ENCODE data around the gene HS2ST1. TPM values are rescaled to one million over a fixed set of nuclear protein-coding genes. Genes with fewer than 3 reads are reported as not detected.
A peak's percentile ranks its signal among the peaks of the same experiment; 100 is the strongest.
"Not testable (repeated sequence)": the region's sequence is repeated elsewhere in the genome, so short reads cannot be mapped to it uniquely, and the experiment has no call there.

The HS2ST1 gene
- 18.3 and 18.7 TPM in 2 replicates for total RNA-seq (2014; rRNA removed; shearing (Covaris generic))

- Histone ChIP-seq H3K36me3 (peaks cover 3% of the 10 kb centered on the region; the same call in 1 of the 2 replicates), H3K4me1 (replicated peaks) (peaks cover 12% of the 10 kb centered on the region; the same call in 1 of the 2 replicates), H3K27me3 (replicated peaks) (no peaks in the 10 kb centered on the region), H3K4me3 (peak within 1 kb of the TSS; percentile 61), H3K27ac (peak within 1 kb of the TSS; percentile 92), H3K9me3 (replicated peaks) (no peaks in the 10 kb centered on the region)
- DNase-seq (ENCODE audit: low read depth in 1 of 2, low spot score in 2 of 2) = no peak
These were observed at the start of gene HS2ST1 for GRCh38 chr1:86914601-86914997. HS2ST1 (plus strand) TSS chr1:86914635.

DNA sequence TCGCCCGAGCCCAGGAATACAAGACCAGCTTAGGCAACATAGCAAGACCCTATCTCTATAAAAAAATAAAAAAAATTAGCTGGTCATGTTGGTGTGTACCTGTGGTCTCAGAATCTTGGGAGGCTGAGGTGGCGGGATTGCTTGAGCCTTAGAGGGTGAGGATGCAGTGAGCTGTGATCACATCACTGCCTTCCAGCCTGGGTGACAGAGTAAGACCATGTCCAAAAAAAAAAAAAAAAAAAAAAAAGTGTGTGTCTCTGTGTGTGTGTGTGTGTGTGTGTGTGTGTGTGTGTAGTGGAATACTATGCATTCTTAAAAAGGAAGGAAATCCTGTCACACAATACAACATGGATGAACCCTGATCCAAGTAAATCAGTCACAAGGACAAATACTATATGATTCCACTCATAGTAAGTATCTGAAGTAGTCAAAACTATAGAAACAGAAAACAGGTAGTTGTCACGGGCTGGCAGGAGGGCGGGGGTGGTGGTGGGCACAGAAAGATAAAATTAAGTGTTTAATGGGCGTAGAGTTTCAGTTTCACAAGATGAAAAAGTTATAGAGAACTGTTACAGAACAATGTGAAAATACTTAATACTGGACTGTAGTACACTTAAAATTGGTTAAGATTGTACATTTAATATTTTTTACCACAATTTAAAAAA, 48.3 kb upstream of the HS2ST1 start:
- no peak overlapping the region for H3K27ac ChIP-seq

DNA sequence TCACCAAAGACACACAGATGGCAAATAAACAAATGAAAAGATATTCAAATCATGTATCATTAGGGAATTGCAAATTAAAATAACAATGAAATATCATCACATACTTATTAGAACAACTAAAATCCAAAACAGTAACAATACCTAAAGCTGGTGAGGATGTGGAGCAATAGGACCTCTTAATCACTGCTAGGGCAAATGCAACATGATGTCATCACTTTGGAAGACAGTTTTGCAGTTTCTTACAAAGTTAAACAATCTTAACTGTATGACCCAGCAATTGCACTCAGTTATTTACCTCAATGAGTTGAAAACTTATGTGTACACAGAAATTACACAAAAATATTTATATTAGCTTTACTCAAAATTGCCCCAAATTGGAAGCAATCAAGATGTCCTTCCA, 47.8 kb upstream of the HS2ST1 start:
- Histone ChIP-seq H3K9me3 (replicated peaks) (no peaks in the 10 kb centered on the region), H3K4me3 (no peak overlapping the region), H3K27ac (no peak overlapping the region), H3K4me1 (replicated peaks) (no peaks in the 10 kb centered on the region), H3K27me3 (replicated peaks) (no peaks in the 10 kb centered on the region), H3K36me3 (no peaks in the 10 kb centered on the region)
- no peak for DNase-seq (ENCODE audit: low read depth in 1 of 2, low spot score in 2 of 2)

More for the DNA sequence above, 48.3 kb upstream of the HS2ST1 start:
- H3K27me3 ChIP-seq (replicated peaks) = no peaks in the 10 kb centered on the region
- no peak overlapping the region for H3K4me3 ChIP-seq
- H3K4me1 ChIP-seq (replicated peaks) = no peaks in the 10 kb centered on the region; the same call in 1 of the 2 replicates
- DNase-seq (ENCODE audit: low read depth in 1 of 2, low spot score in 2 of 2) = no peak
- H3K36me3 ChIP-seq = no peaks in the 10 kb centered on the region
- no peaks in the 10 kb centered on the region for H3K9me3 ChIP-seq (replicated peaks)

GRCh38 chr1:86867278-86867677, 47.2 kb upstream of the HS2ST1 start:
- not testable (repeated sequence) for H3K27ac ChIP-seq; H3K4me1 ChIP-seq (replicated peaks); H3K4me3 ChIP-seq; DNase-seq (ENCODE audit: low read depth in 1 of 2, low spot score in 2 of 2); H3K9me3 ChIP-seq (replicated peaks); H3K36me3 ChIP-seq; H3K27me3 ChIP-seq (replicated peaks)

GRCh38 chr1:86868477-86868876, 46.0 kb upstream of the HS2ST1 start:
- no peak overlapping the region for H3K4me3 ChIP-seq
- H3K4me1 ChIP-seq (replicated peaks) = no peaks in the 10 kb centered on the region
- no peaks in the 10 kb centered on the region for H3K36me3 ChIP-seq
- no peak for DNase-seq (ENCODE audit: low read depth in 1 of 2, low spot score in 2 of 2)
- H3K9me3 ChIP-seq (replicated peaks) = no peaks in the 10 kb centered on the region
- no peaks in the 10 kb centered on the region for H3K27me3 ChIP-seq (replicated peaks)
- H3K27ac ChIP-seq = no peak overlapping the region

DNA sequence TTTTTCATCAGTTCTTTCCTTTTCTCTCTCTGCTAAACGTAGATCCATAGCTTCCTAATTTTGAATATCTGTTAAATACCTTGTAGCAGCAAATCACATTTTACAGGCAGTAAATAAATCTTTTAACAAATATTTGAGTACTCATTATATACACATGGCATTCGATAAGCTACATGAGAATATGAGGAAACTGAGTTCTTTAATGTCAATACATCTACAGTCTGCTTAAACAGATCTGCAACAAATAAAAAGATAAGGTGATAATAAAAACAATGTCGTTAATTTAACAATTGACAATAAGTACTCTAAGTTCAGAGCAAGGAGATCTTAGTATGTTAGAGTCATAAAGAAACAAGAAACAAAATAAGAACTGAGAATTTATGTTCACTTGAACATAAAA, 43.4 kb upstream of the HS2ST1 start:
- Histone ChIP-seq H3K27me3 (replicated peaks) (no peaks in the 10 kb centered on the region), H3K27ac (no peak overlapping the region), H3K4me3 (no peak overlapping the region), H3K36me3 (peaks cover 4% of the 10 kb centered on the region; the same call in 1 of the 2 replicates), H3K4me1 (replicated peaks) (no peaks in the 10 kb centered on the region), H3K9me3 (replicated peaks) (no peaks in the 10 kb centered on the region)
- no peak for DNase-seq (ENCODE audit: low read depth in 1 of 2, low spot score in 2 of 2)

GRCh38 chr1:86872086-86872485, 42.3 kb upstream of the HS2ST1 start:
- H3K27me3 ChIP-seq (replicated peaks) = no peaks in the 10 kb centered on the region
- H3K36me3 ChIP-seq = peaks cover 6% of the 10 kb centered on the region
- no peaks in the 10 kb centered on the region for H3K4me1 ChIP-seq (replicated peaks)
- H3K4me3 ChIP-seq = no peak overlapping the region
- H3K9me3 ChIP-seq (replicated peaks) = no peaks in the 10 kb centered on the region
- DNase-seq (ENCODE audit: low read depth in 1 of 2, low spot score in 2 of 2) = no peak
- no peak overlapping the region for H3K27ac ChIP-seq

GRCh38 chr1:86875722-86876121, 38.7 kb upstream of the HS2ST1 start:
- H3K9me3 ChIP-seq (replicated peaks) = no peaks in the 10 kb centered on the region
- H3K27me3 ChIP-seq (replicated peaks) = no peaks in the 10 kb centered on the region
- H3K4me1 ChIP-seq (replicated peaks) = no peaks in the 10 kb centered on the region
- DNase-seq (ENCODE audit: low read depth in 1 of 2, low spot score in 2 of 2) = no peak
- H3K36me3 ChIP-seq = peaks cover 30% of the 10 kb centered on the region
- H3K27ac ChIP-seq = no peak overlapping the region
- no peak overlapping the region for H3K4me3 ChIP-seq

GRCh38 chr1:86887479-86888162, 26.8 kb upstream of the HS2ST1 start:
- Histone ChIP-seq H3K9me3 (replicated peaks) (no peaks in the 10 kb centered on the region), H3K4me3 (no peak overlapping the region), H3K36me3 (peaks cover 7% of the 10 kb centered on the region; the same call in 1 of the 2 replicates)

GRCh38 chr1:86888327-86888726, 26.1 kb upstream of the HS2ST1 start:
- no peaks in the 10 kb centered on the region for H3K9me3 ChIP-seq (replicated peaks)
- no peaks in the 10 kb centered on the region for H3K27me3 ChIP-seq (replicated peaks)
- H3K4me3 ChIP-seq = no peak overlapping the region
- no peaks in the 10 kb centered on the region for H3K4me1 ChIP-seq (replicated peaks)
- H3K36me3 ChIP-seq = peaks cover 4% of the 10 kb centered on the region; the same call in 1 of the 2 replicates
- H3K27ac ChIP-seq = no peak overlapping the region
- no peak for DNase-seq (ENCODE audit: low read depth in 1 of 2, low spot score in 2 of 2)

More at GRCh38 chr1:86887479-86888162, 26.8 kb upstream of the HS2ST1 start:
- Histone ChIP-seq H3K27ac (no peak overlapping the region), H3K4me1 (replicated peaks) (no peaks in the 10 kb centered on the region), H3K27me3 (replicated peaks) (no peaks in the 10 kb centered on the region)
- no peak for DNase-seq (ENCODE audit: low read depth in 1 of 2, low spot score in 2 of 2)

- not testable (repeated sequence) for H3K27me3 ChIP-seq (replicated peaks); DNase-seq (ENCODE audit: low read depth in 1 of 2, low spot score in 2 of 2); H3K4me1 ChIP-seq (replicated peaks); H3K9me3 ChIP-seq (replicated peaks); H3K27ac ChIP-seq; H3K4me3 ChIP-seq
- peaks cover 41% of the 10 kb centered on the region for H3K36me3 ChIP-seq
These were observed 15.0 kb upstream of the HS2ST1 start for GRCh38 chr1:86899401-86899800.

DNA sequence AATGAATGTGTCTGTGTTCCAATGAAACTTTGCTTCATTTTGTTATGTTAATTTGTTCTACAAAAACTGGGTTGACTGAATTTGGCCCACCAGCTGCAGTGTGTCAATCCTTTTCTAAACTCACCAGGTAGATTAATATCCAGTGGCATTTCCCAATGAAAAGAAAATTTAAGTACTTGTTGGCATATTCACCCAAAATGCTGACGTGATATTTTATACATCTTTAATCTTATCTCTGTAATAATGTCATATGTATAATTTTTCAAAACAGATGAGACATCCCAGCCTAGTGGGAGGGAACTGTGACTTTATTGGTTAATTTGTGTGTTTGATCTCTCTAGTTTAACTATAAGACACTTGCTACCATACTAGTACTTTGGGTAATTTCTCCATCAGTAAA, 8.6 kb upstream of the HS2ST1 start:
- no peak for DNase-seq (ENCODE audit: low read depth in 1 of 2, low spot score in 2 of 2)
- Histone ChIP-seq H3K36me3 (peaks cover 46% of the 10 kb centered on the region), H3K27ac (no peak overlapping the region), H3K4me3 (no peak overlapping the region), H3K4me1 (replicated peaks) (no peaks in the 10 kb centered on the region), H3K9me3 (replicated peaks) (no peaks in the 10 kb centered on the region), H3K27me3 (replicated peaks) (no peaks in the 10 kb centered on the region)

GRCh38 chr1:86906419-86906818, 8.0 kb upstream of the HS2ST1 start:
- no peaks in the 10 kb centered on the region for H3K9me3 ChIP-seq (replicated peaks)
- H3K27ac ChIP-seq = no peak overlapping the region
- no peak for DNase-seq (ENCODE audit: low read depth in 1 of 2, low spot score in 2 of 2)
- no peaks in the 10 kb centered on the region for H3K27me3 ChIP-seq (replicated peaks)
- H3K4me3 ChIP-seq = no peak overlapping the region
- H3K36me3 ChIP-seq = peaks cover 40% of the 10 kb centered on the region
- H3K4me1 ChIP-seq (replicated peaks) = no peaks in the 10 kb centered on the region

- H3K36me3 ChIP-seq = peaks cover 10% of the 10 kb centered on the region; the same call in 1 of the 2 replicates
- no peaks in the 10 kb centered on the region for H3K27me3 ChIP-seq (replicated peaks)
- H3K4me1 ChIP-seq (replicated peaks) = peaks cover 12% of the 10 kb centered on the region; the same call in 1 of the 2 replicates
- no peaks in the 10 kb centered on the region for H3K9me3 ChIP-seq (replicated peaks)
- no peak overlapping the region for H3K27ac ChIP-seq
- peak overlapping the region; percentile 61 for H3K4me3 ChIP-seq
- DNase-seq (ENCODE audit: low read depth in 1 of 2, low spot score in 2 of 2) = no peak
These were observed 2.0 kb upstream of the HS2ST1 start for GRCh38 chr1:86912281-86912900.

Data from SJSA1 (cell line).